HepG2 (cell line): ENCODE measurements around the gene PLEKHG5. TPM values are rescaled to one million over a fixed set of nuclear protein-coding genes. Genes with fewer than 3 reads are reported as not detected.

Source experiments
- AFF4 ChIP-seq: sonication (generic); formaldehyde crosslinking; IDR thresholded peaks from 2 replicates; pipeline ENCODE4 v1.4.0; 2020; ENCODE audit warnings: missing genetic modification reagents
- ARNT ChIP-seq: fragments of 450-650 bp; IDR thresholded peaks from 2 replicates; pipeline ENCODE4 v1.6.1; 2017
- BCL6 ChIP-seq: IDR thresholded peaks from 2 replicates; pipeline ENCODE4 v1.6.1; 2016; ENCODE audit warnings: missing genetic modification reagents, missing compliant biosample characterization
- FOXM1 ChIP-seq: sonication (generic); formaldehyde crosslinking; IDR thresholded peaks from 2 replicates; pipeline ENCODE4 v1.5.0; 2020; ENCODE audit warnings: missing genetic modification reagents
- HIVEP1 ChIP-seq: sonication (generic); formaldehyde crosslinking; IDR thresholded peaks from 2 replicates; pipeline ENCODE4 v1.4.0; 2020; ENCODE audit warnings: mild to moderate bottlenecking, missing genetic modification reagents
- HNF4G ChIP-seq, 2 experiments: sonication (generic) in 1 of 2; formaldehyde crosslinking in 1 of 2; IDR thresholded peaks; 2 replicates each; pipeline versions ENCODE4 v1.4.0 to v1.6.1; 2011 to 2020; ENCODE audit warnings: borderline replicate concordance in 2 of 2, low read depth in 2 of 2, mild to moderate bottlenecking in 2 of 2, low read length in 1 of 2, missing genetic modification reagents in 1 of 2, moderate library complexity in 1 of 2
- HOXA3 ChIP-seq: sonication (generic); formaldehyde crosslinking; IDR thresholded peaks from 2 replicates; pipeline ENCODE4 v1.5.0; 2020; ENCODE audit warnings: missing genetic modification reagents
- KDM4B ChIP-seq: sonication (generic); formaldehyde crosslinking; IDR thresholded peaks from 2 replicates; pipeline ENCODE4 v1.4.0; 2020; ENCODE audit warnings: missing genetic modification reagents
- KLF11 ChIP-seq: IDR thresholded peaks from 2 replicates; pipeline ENCODE4 v1.6.1; 2016; ENCODE audit warnings: missing compliant biosample characterization
- KLF12 ChIP-seq: sonication (generic); formaldehyde crosslinking; IDR thresholded peaks from 2 replicates; pipeline ENCODE4 v1.4.0; 2020; ENCODE audit warnings: missing genetic modification reagents, borderline replicate concordance
- KLF15 ChIP-seq: sonication (generic); formaldehyde crosslinking; IDR thresholded peaks from 2 replicates; pipeline ENCODE4 v1.8.1; 2023; ENCODE audit warnings: borderline replicate concordance, mild to moderate bottlenecking, inconsistent platforms, missing genetic modification reagents, mixed read lengths
- PRMT3 ChIP-seq: sonication (generic); formaldehyde crosslinking; IDR thresholded peaks from 2 replicates; pipeline ENCODE4 v1.8.1; 2022; ENCODE audit warnings: low read depth, mild to moderate bottlenecking, moderate library complexity, missing genetic modification reagents, borderline replicate concordance
- REL ChIP-seq: sonication (generic); formaldehyde crosslinking; conservative IDR thresholded peaks from 2 replicates; pipeline ENCODE4 v1.8.0; 2022; ENCODE audit warnings: mild to moderate bottlenecking, missing genetic modification reagents, moderate library complexity
- SNAI1 ChIP-seq: sonication (generic); formaldehyde crosslinking; IDR thresholded peaks from 2 replicates; pipeline ENCODE4 v1.5.0; 2020; ENCODE audit warnings: mild to moderate bottlenecking, missing genetic modification reagents, borderline replicate concordance
- SP1 ChIP-seq, 2 experiments: fragments of 450-650 bp in 1 of 2; sonication (generic) in 1 of 2; formaldehyde crosslinking in 1 of 2; IDR thresholded peaks; 2 replicates each; pipeline versions ENCODE4 v1.4.0 to v1.6.1; 2016 to 2020; ENCODE audit warnings: missing genetic modification reagents in 1 of 2
- SRF ChIP-seq: IDR thresholded peaks from 2 replicates; pipeline ENCODE4 v1.6.1; 2011; ENCODE audit warnings: mild to moderate bottlenecking, low read depth, low read length, moderate library complexity
- TBP ChIP-seq: sonication (generic); formaldehyde crosslinking; IDR thresholded peaks from 2 replicates; pipeline ENCODE4 v1.5.0; 2020; ENCODE audit warnings: missing genetic modification reagents
- TRIM24 ChIP-seq: sonication (generic); formaldehyde crosslinking; IDR thresholded peaks from 2 replicates; pipeline ENCODE4 v1.8.0; 2022; ENCODE audit warnings: mild to moderate bottlenecking, missing genetic modification reagents
- XRCC5 ChIP-seq: fragments of 200-400 bp; formaldehyde crosslinking; optimal IDR thresholded peaks from 2 replicates; pipeline ENCODE3; 2017; ENCODE audit warnings: mild to moderate bottlenecking, low read length
- ZBTB8A ChIP-seq: sonication (generic); formaldehyde crosslinking; IDR thresholded peaks from 2 replicates; pipeline ENCODE4 v1.4.0; 2020; ENCODE audit warnings: mild to moderate bottlenecking, low read depth, missing genetic modification reagents, borderline replicate concordance
- ZNF121 ChIP-seq: sonication (generic); formaldehyde crosslinking; IDR thresholded peaks from 2 replicates; pipeline ENCODE4 v1.5.0; 2020; ENCODE audit warnings: mild to moderate bottlenecking, missing genetic modification reagents
- ZNF781 ChIP-seq: sonication (generic); formaldehyde crosslinking; IDR thresholded peaks from 2 replicates; pipeline ENCODE4 v1.5.1; 2020; ENCODE audit warnings: borderline replicate concordance, mild to moderate bottlenecking, missing genetic modification reagents; ENCODE audit errors: not compliant biosample characterization
- ZNF891 ChIP-seq: sonication (generic); formaldehyde crosslinking; IDR thresholded peaks from 2 replicates; pipeline ENCODE4 v1.5.0; 2020; ENCODE audit warnings: mild to moderate bottlenecking, missing genetic modification reagents
- polyA plus RNA-seq, 8 experiments: library from polyadenylated mRNA; depleted of rRNA in 3 of 8; stranded (reverse) in 7 of 8; unstranded in 1 of 8; fragments of >200 nt; fragmentation: Illumina TruSeq in 4 of 8; extraction: Trizol in 4 of 8; gene quantifications; 2 replicates each; pipeline versions ENCODE4 v1.2.1 to v1.2.3, GENCODE V29; 2011 to 2016; ENCODE audit warnings: low read depth in 4 of 8, missing spikeins in 1 of 8, mixed read lengths in 1 of 8; ENCODE audit not compliant: insufficient read depth in 1 of 8
- total RNA-seq, 5 experiments: library from RNA; depleted of rRNA; stranded (reverse); fragments of >200 nt; fragmentation: Illumina TruSeq; extraction: Trizol; gene quantifications; 2 replicates each; pipeline ENCODE4 v1.2.3, GENCODE V29; 2016; ENCODE audit warnings: low read depth in 1 of 5
- TF ChIP-seq, protein P1 (sequence below): IDR thresholded peaks from 2 replicates; pipeline ENCODE4 v1.6.1; 2012; ENCODE audit warnings: low read length, improper control_type of control experiment

Gene PLEKHG5
- total and polyA plus RNA-seq, 2 of the 13 experiments (the other 11 are each of a cell fraction or from before 2014, with no cell fraction given) = 1.9 to 3.5 TPM

DNA sequence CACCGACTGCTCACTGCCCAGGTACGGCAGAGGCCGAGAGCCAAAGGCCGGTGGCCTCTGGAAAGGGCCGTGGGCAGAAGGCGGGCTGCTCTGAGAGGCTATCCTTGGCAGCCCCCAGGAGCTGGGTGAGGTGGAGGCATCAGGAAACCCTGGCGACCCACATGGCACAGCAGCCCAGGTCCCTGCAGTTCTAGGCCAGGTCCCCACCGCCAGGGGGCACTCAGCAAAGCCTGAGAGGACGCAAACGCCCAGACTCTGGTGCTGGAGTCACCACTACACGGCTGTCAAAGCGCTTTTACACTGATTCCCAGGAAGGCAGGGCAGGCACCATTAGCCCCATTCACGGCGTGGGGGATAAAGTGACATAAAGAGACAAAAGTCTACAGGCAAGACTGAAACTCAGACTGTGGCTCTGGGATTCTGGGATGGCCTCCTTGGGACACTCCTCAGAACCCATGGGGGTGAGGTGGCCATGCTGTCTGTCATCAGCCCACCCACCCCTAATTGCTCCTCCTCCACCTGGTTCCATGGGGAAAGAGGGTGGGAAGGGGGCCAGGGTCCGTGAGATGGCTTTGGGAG is 4.9 kb downstream of the PLEKHG5 start (continued):
- no peak for TF ChIP-seq HIVEP1 (CRISPR knock-in tag)
- TF ChIP-seq ZNF121 (CRISPR knock-in tag) = peak; percentile 13; the same call in 1 of the 2 replicates
- no peak for TF ChIP-seq PRMT3 (CRISPR knock-in tag)
- TF ChIP-seq TBP = no peak
- no peak for TF ChIP-seq KLF15
- TF ChIP-seq AFF4 (CRISPR knock-in tag) = no peak
- no peak for TF ChIP-seq TRIM24 (CRISPR knock-in tag)
- peak; percentile 93 for TF ChIP-seq XRCC5
- no peak for TF ChIP-seq SNAI1 (CRISPR knock-in tag)
- TF ChIP-seq SRF = no peak
- TF ChIP-seq BCL6 (CRISPR knock-in tag) = no peak
- no peak for TF ChIP-seq HNF4G (IDR thresholded peaks at IDR 0.05; ENCODE audit: borderline replicate concordance, low read depth, low read length)
- no peak for TF ChIP-seq HNF4G (CRISPR knock-in tag; IDR thresholded peaks at IDR 0.05; ENCODE audit: borderline replicate concordance, low read depth)
- TF ChIP-seq FOXM1 (CRISPR knock-in tag) = no peak
- TF ChIP-seq ZBTB8A (CRISPR knock-in tag) = no peak
- no peak for TF ChIP-seq ZNF891 (CRISPR knock-in tag)
- TF ChIP-seq REL (CRISPR knock-in tag) = no peak
- no peak for TF ChIP-seq ZNF781
- TF ChIP-seq HOXA3 (CRISPR knock-in tag) = 0 out of 2 replicates have a peak, but pooled peaks have one; percentile 24
- TF ChIP-seq KLF11 = no peak
- no peak for TF ChIP-seq SP1 (IDR thresholded peaks at IDR 0.05)
- peak; percentile 28; the same call in 1 of the 2 replicates for TF ChIP-seq SP1 (CRISPR knock-in tag; IDR thresholded peaks at IDR 0.05)
- no peak for TF ChIP-seq KLF12
- TF ChIP-seq ARNT = no peak
- TF ChIP-seq, protein P1, sequence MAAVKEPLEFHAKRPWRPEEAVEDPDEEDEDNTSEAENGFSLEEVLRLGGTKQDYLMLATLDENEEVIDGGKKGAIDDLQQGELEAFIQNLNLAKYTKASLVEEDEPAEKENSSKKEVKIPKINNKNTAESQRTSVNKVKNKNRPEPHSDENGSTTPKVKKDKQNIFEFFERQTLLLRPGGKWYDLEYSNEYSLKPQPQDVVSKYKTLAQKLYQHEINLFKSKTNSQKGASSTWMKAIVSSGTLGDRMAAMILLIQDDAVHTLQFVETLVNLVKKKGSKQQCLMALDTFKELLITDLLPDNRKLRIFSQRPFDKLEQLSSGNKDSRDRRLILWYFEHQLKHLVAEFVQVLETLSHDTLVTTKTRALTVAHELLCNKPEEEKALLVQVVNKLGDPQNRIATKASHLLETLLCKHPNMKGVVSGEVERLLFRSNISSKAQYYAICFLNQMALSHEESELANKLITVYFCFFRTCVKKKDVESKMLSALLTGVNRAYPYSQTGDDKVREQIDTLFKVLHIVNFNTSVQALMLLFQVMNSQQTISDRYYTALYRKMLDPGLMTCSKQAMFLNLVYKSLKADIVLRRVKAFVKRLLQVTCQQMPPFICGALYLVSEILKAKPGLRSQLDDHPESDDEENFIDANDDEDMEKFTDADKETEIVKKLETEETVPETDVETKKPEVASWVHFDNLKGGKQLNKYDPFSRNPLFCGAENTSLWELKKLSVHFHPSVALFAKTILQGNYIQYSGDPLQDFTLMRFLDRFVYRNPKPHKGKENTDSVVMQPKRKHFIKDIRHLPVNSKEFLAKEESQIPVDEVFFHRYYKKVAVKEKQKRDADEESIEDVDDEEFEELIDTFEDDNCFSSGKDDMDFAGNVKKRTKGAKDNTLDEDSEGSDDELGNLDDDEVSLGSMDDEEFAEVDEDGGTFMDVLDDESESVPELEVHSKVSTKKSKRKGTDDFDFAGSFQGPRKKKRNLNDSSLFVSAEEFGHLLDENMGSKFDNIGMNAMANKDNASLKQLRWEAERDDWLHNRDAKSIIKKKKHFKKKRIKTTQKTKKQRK = no peak
- no peak for TF ChIP-seq KDM4B (CRISPR knock-in tag)
